Measurements from ENCODE around the gene TAF11. TPM values are rescaled to one million over a fixed set of nuclear protein-coding genes. Genes with fewer than 3 reads are reported as not detected.

Gene TAF11
- total RNA-seq, 4 donors from 2014 or later: 12.8 to 24.8 (median 19.8) TPM

DNA sequence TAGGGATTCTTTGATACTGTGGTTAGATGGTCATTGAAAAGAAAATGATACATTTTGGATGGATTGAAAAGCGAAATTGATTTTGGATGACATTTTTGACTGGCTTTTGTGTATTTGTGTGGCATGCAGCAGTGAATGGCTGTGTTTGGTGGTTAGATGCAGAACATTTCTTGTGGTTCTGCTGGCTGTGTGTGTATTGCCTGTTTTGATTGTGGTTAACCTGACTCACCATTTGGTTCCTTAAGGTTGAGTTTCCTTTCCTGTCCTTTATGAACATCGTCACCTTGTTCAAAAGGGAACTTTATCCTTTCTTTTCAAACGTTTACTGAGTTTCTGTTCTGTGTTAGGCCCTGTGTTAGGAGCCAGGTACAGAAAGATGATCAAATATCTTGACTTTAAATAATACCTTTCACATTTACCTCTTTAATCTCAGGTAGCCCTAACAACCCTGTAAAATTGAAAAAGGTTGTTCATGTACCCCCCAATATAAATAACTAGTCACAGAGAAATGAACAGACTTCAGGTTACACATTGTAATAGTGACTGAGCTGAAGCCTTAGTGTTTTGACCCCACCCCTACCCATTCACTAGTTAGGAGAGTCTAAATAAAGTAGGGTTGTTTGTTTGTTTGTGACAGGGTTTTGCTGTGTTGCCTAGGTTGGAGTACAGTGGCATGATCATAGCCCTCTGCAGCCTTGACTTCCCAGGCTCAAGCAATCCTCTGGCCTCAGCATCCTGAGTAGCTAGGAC, 25.0 kb upstream of the TAF11 start:
- H3K36me3 ChIP-seq: no peaks in the 10 kb centered on the region
- H3K4me1 ChIP-seq: peaks cover 0 to 3% of the 10 kb centered on the region in 2 donors
- H3K4me3 ChIP-seq: no peak overlapping the region
- H3K9me3 ChIP-seq: no peaks in the 10 kb centered on the region
- no peaks in the 10 kb centered on the region for H3K27me3 ChIP-seq
- H3K27ac ChIP-seq: no peak overlapping the region
- intact Hi-C loops (cut with DNase I; ENCODE audit: low total_unique reads): no loop called here
- DNase-seq: no peak
- TF ChIP-seq POLR2A (IDR thresholded peaks at IDR 0.05) (no peak), CTCF (IDR thresholded peaks at IDR 0.05) (no peak)

- H3K27me3 ChIP-seq: no peaks in the 10 kb centered on the region
- H3K4me1 ChIP-seq: peaks cover 0 to 3% of the 10 kb centered on the region in 2 donors
- H3K36me3 ChIP-seq: no peaks in the 10 kb centered on the region
- no peak for DNase-seq
- intact Hi-C loops (cut with DNase I; ENCODE audit: low total_unique reads): no loop called here
- no peaks in the 10 kb centered on the region for H3K9me3 ChIP-seq
- no peak overlapping the region for H3K27ac ChIP-seq
- TF ChIP-seq CTCF (IDR thresholded peaks at IDR 0.05) (no peak), POLR2A (IDR thresholded peaks at IDR 0.05) (no peak)
- no peak overlapping the region for H3K4me3 ChIP-seq
These were observed 24.0 kb upstream of the TAF11 start for GRCh38 chr6:34911822-34912221.

DNA sequence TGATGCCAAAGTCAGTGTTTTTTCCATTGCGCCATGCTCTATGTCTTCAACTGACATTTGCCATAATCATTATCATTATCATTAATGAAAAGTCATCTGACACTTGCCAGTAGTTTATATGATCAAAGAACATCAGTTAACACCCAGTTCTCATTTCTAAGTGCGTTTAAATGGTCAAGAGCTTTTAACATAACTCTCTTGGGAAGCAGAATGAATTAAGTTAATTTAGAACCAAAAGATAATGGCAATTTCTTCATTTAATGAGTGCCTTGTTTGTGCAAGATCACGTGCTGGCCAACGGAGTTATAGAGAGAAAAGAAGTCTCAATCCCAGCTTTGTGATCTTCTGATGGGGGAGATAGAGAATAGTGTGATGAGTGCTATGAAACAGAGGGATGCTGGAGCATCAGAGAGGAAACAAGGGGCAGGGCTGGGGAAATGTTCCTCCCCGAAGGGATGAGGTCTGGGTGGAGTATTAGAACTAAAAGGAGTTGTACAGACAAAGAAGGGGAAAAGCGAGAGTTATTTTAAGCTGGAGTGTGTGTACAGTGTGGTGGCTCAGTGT, 21.6 kb upstream of the TAF11 start:
- Histone ChIP-seq H3K9me3 (no peaks in the 10 kb centered on the region), H3K4me1 (no peaks in the 10 kb centered on the region), H3K27me3 (no peaks in the 10 kb centered on the region), H3K4me3 (no peak overlapping the region), H3K27ac (no peak overlapping the region), H3K36me3 (no peaks in the 10 kb centered on the region)
- DNase-seq: no peak
- TF ChIP-seq POLR2A (IDR thresholded peaks at IDR 0.05) (no peak), CTCF (IDR thresholded peaks at IDR 0.05) (no peak)
- intact Hi-C loops (cut with DNase I; ENCODE audit: low total_unique reads): no loop called here

DNA sequence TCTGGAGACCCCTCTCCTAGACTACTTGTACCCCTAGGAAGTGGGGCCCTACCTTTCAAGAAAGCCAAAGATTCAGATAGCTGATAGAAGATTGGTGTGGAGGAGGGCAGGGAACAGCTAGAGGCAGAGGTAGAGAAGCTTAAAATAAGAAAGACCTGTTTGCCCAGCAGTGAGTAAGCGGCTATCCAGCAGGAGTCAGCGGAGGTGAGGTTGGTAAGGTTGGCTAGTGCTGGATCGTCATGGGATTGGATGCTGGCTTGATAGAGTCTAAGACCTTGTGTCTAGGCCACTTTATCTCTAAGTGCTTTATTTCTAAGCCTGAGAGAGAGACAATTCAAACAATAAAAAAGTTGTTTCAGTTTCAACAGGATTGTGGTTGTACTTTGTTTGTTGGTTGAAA, 20.4 kb upstream of the TAF11 start:
- H3K27ac ChIP-seq: no peak overlapping the region
- DNase-seq: no peak
- H3K4me3 ChIP-seq: no peak overlapping the region
- no peaks in the 10 kb centered on the region for H3K9me3 ChIP-seq
- intact Hi-C loops (cut with DNase I; ENCODE audit: low total_unique reads): no loop called here
- TF ChIP-seq POLR2A (IDR thresholded peaks at IDR 0.05) (no peak), CTCF (IDR thresholded peaks at IDR 0.05) (no peak)
- no peaks in the 10 kb centered on the region for H3K4me1 ChIP-seq
- no peaks in the 10 kb centered on the region for H3K27me3 ChIP-seq
- H3K36me3 ChIP-seq: no peaks in the 10 kb centered on the region

- H3K9me3 ChIP-seq: no peaks in the 10 kb centered on the region
- H3K4me3 ChIP-seq: no peak overlapping the region
- no peaks in the 10 kb centered on the region for H3K4me1 ChIP-seq
- H3K27me3 ChIP-seq: no peaks in the 10 kb centered on the region
- no peak for DNase-seq
- intact Hi-C loops (cut with DNase I; ENCODE audit: low total_unique reads): no loop called here
- no peaks in the 10 kb centered on the region for H3K36me3 ChIP-seq
- no peak overlapping the region for H3K27ac ChIP-seq
- TF ChIP-seq POLR2A (IDR thresholded peaks at IDR 0.05) (no peak), CTCF (IDR thresholded peaks at IDR 0.05) (no peak)
These were observed 19.0 kb upstream of the TAF11 start for GRCh38 chr6:34906826-34907225.
